ENCODE results near the gene CPSF4.
A peak's percentile ranks its signal among the peaks of the same experiment; 100 is the strongest.
"Not testable (repeated sequence)": the region's sequence is repeated elsewhere in the genome, so short reads cannot be mapped to it uniquely, and the experiment has no call there.

The CPSF4 gene

GRCh38 chr7:99406557-99406956 lies 32.2 kb upstream of the CPSF4 start:
- TF ChIP-seq POLR2A (IDR thresholded peaks at IDR 0.05; ENCODE audit: low read depth, low read length) (no peak), POU2F2 (IDR thresholded peaks at IDR 0.05; ENCODE audit: low read depth, low read length) (no peak), TAF1 (IDR thresholded peaks at IDR 0.05; ENCODE audit: low read depth, low read length) (no peak), PAX5 (IDR thresholded peaks at IDR 0.05; ENCODE audit: insufficient read depth, low read length, severe bottlenecking) (no peak), POLR2AphosphoS5 (IDR thresholded peaks at IDR 0.05; ENCODE audit: low read depth, low read length) (no peak), SPI1 (IDR thresholded peaks at IDR 0.05; ENCODE audit: low read depth, low read length) (no peak)
- FAIRE-seq = no peak
- no peak for DNase-seq (ENCODE audit: insufficient read length, low spot score)

- DNase-seq (ENCODE audit: insufficient read length, low spot score) (no peak), FAIRE-seq (no peak)
- TF ChIP-seq PAX5 (IDR thresholded peaks at IDR 0.05; ENCODE audit: insufficient read depth, low read length, severe bottlenecking) (no peak), POLR2AphosphoS5 (IDR thresholded peaks at IDR 0.05; ENCODE audit: low read depth, low read length) (no peak), TAF1 (IDR thresholded peaks at IDR 0.05; ENCODE audit: low read depth, low read length) (no peak), SPI1 (IDR thresholded peaks at IDR 0.05; ENCODE audit: low read depth, low read length) (no peak), POLR2A (IDR thresholded peaks at IDR 0.05; ENCODE audit: low read depth, low read length) (no peak), POU2F2 (IDR thresholded peaks at IDR 0.05; ENCODE audit: low read depth, low read length) (no peak)
Measured at GRCh38 chr7:99407872-99408378, 30.8 kb upstream of the CPSF4 start.

GRCh38 chr7:99408379-99409191 lies 30.2 kb upstream of the CPSF4 start, which contains the start of the genes BUD31 and PDAP1:
Gene BUD31 (plus strand): TSS chr7:99408969. CDS start chr7:99411093, 2,124 bp downstream.
Gene PDAP1 (minus strand): TSS chr7:99408597. CDS start chr7:99408548, 49 bp downstream.
- TF ChIP-seq TAF1 (IDR thresholded peaks at IDR 0.05; ENCODE audit: low read depth, low read length) (peak; percentile 94), PAX5 (IDR thresholded peaks at IDR 0.05; ENCODE audit: insufficient read depth, low read length, severe bottlenecking) (no peak), SPI1 (IDR thresholded peaks at IDR 0.05; ENCODE audit: low read depth, low read length) (peak; percentile 58; the same call in 1 of the 2 replicates), POLR2AphosphoS5 (IDR thresholded peaks at IDR 0.05; ENCODE audit: low read depth, low read length) (peak; percentile 97), POU2F2 (IDR thresholded peaks at IDR 0.05; ENCODE audit: low read depth, low read length) (peak; percentile 82), POLR2A (IDR thresholded peaks at IDR 0.05; ENCODE audit: low read depth, low read length) (peak; percentile 98)
- DNase-seq (ENCODE audit: insufficient read length, low spot score) = peak; percentile 91
- peak; percentile 89 for FAIRE-seq

GRCh38 chr7:99409192-99409572 lies 29.6 kb upstream of the CPSF4 start:
- FAIRE-seq (no peak), DNase-seq (ENCODE audit: insufficient read length, low spot score) (no peak)
- TF ChIP-seq SPI1 (IDR thresholded peaks at IDR 0.05; ENCODE audit: low read depth, low read length) (no peak), POLR2A (IDR thresholded peaks at IDR 0.05; ENCODE audit: low read depth, low read length) (no peak), PAX5 (IDR thresholded peaks at IDR 0.05; ENCODE audit: insufficient read depth, low read length, severe bottlenecking) (no peak), POLR2AphosphoS5 (IDR thresholded peaks at IDR 0.05; ENCODE audit: low read depth, low read length) (no peak), TAF1 (IDR thresholded peaks at IDR 0.05; ENCODE audit: low read depth, low read length) (no peak), POU2F2 (IDR thresholded peaks at IDR 0.05; ENCODE audit: low read depth, low read length) (no peak)

- TF ChIP-seq PAX5 (IDR thresholded peaks at IDR 0.05; ENCODE audit: insufficient read depth, low read length, severe bottlenecking) (no peak), SPI1 (IDR thresholded peaks at IDR 0.05; ENCODE audit: low read depth, low read length) (no peak), TAF1 (IDR thresholded peaks at IDR 0.05; ENCODE audit: low read depth, low read length) (no peak), POLR2AphosphoS5 (IDR thresholded peaks at IDR 0.05; ENCODE audit: low read depth, low read length) (no peak), POU2F2 (IDR thresholded peaks at IDR 0.05; ENCODE audit: low read depth, low read length) (no peak), POLR2A (IDR thresholded peaks at IDR 0.05; ENCODE audit: low read depth, low read length) (no peak)
- DNase-seq (ENCODE audit: insufficient read length, low spot score) (no peak), FAIRE-seq (no peak)
Measured at GRCh38 chr7:99409806-99410205, 28.9 kb upstream of the CPSF4 start.

GRCh38 chr7:99410635-99411034 lies 28.1 kb upstream of the CPSF4 start:
- no peak for TF ChIP-seq TAF1 (IDR thresholded peaks at IDR 0.05; ENCODE audit: low read depth, low read length)
- TF ChIP-seq PAX5 (IDR thresholded peaks at IDR 0.05; ENCODE audit: insufficient read depth, low read length, severe bottlenecking) = no peak
- no peak for TF ChIP-seq SPI1 (IDR thresholded peaks at IDR 0.05; ENCODE audit: low read depth, low read length)
- TF ChIP-seq POLR2AphosphoS5 (IDR thresholded peaks at IDR 0.05; ENCODE audit: low read depth, low read length) = no peak
- TF ChIP-seq POU2F2 (IDR thresholded peaks at IDR 0.05; ENCODE audit: low read depth, low read length) = no peak
- TF ChIP-seq POLR2A (IDR thresholded peaks at IDR 0.05; ENCODE audit: low read depth, low read length) = no peak
- DNase-seq (ENCODE audit: insufficient read length, low spot score) (no peak), FAIRE-seq (no peak)

- FAIRE-seq; DNase-seq (ENCODE audit: insufficient read length, low spot score): not testable (repeated sequence)
Measured at GRCh38 chr7:99415513-99416127, 23.1 kb upstream of the CPSF4 start.

GRCh38 chr7:99418260-99418659 lies 20.5 kb upstream of the CPSF4 start:
- DNase-seq (ENCODE audit: insufficient read length, low spot score) (no peak), FAIRE-seq (no peak)
- TF ChIP-seq POLR2A (IDR thresholded peaks at IDR 0.05; ENCODE audit: low read depth, low read length) = 0 out of 2 replicates have a peak, but pooled peaks have one; percentile 20
- no peak for TF ChIP-seq TAF1 (IDR thresholded peaks at IDR 0.05; ENCODE audit: low read depth, low read length)
- TF ChIP-seq POLR2AphosphoS5 (IDR thresholded peaks at IDR 0.05; ENCODE audit: low read depth, low read length) = no peak

GRCh38 chr7:99419323-99420021 lies 19.3 kb upstream of the CPSF4 start:
- TF ChIP-seq PAX5 (IDR thresholded peaks at IDR 0.05; ENCODE audit: insufficient read depth, low read length, severe bottlenecking) = no peak
- TF ChIP-seq POU2F2 (IDR thresholded peaks at IDR 0.05; ENCODE audit: low read depth, low read length) = no peak
- peak; percentile 45; the same call in 1 of the 2 replicates for TF ChIP-seq POLR2A (IDR thresholded peaks at IDR 0.05; ENCODE audit: low read depth, low read length)
- TF ChIP-seq TAF1 (IDR thresholded peaks at IDR 0.05; ENCODE audit: low read depth, low read length) = no peak
- no peak for TF ChIP-seq SPI1 (IDR thresholded peaks at IDR 0.05; ENCODE audit: low read depth, low read length)
- TF ChIP-seq POLR2AphosphoS5 (IDR thresholded peaks at IDR 0.05; ENCODE audit: low read depth, low read length) = peak; percentile 52; the same call in 1 of the 2 replicates
- DNase-seq (ENCODE audit: insufficient read length, low spot score) = no peak
- no peak for FAIRE-seq
